GM19452 (cell line): Measurements from ENCODE around the gene GOLGA6C.
"Not testable (repeated sequence)": the region's sequence is repeated elsewhere in the genome, so short reads cannot be mapped to it uniquely, and the experiment has no call there.

Experiments
- ATAC-seq: cut with Tn5 transposase; IDR thresholded peaks from one replicate; pipeline ENCODE4 v1.9.1; 2021; ENCODE audit not compliant: unreplicated experiment

The GOLGA6C gene

GRCh38 chr15:75258034-75258433, at the start of gene GOLGA6C:
TSS of gene GOLGA6C (plus strand) at chr15:75258334. CDS start at chr15:75258599, 265 bp downstream.
- ATAC-seq, result not testable (repeated sequence)

GRCh38 chr15:75208501-75209288, 49.4 kb upstream of the GOLGA6C start:
- no peak for ATAC-seq

GRCh38 chr15:75209289-75209676, 48.9 kb upstream of the GOLGA6C start:
- ATAC-seq, result no peak

GRCh38 chr15:75210811-75211230, 47.3 kb upstream of the GOLGA6C start:
- ATAC-seq, result no peak

- no peak for ATAC-seq
Measured at GRCh38 chr15:75211436-75212199, 46.5 kb upstream of the GOLGA6C start.

- ATAC-seq, result no peak
Measured at GRCh38 chr15:75212200-75212858, 45.8 kb upstream of the GOLGA6C start.

- no peak for ATAC-seq
Measured at GRCh38 chr15:75213212-75213767, 44.8 kb upstream of the GOLGA6C start.

GRCh38 chr15:75213768-75214221, 44.3 kb upstream of the GOLGA6C start:
- no peak for ATAC-seq

GRCh38 chr15:75214293-75215096, 43.6 kb upstream of the GOLGA6C start:
- no peak for ATAC-seq

- no peak for ATAC-seq
Measured at GRCh38 chr15:75215107-75216004, 42.8 kb upstream of the GOLGA6C start.

- no peak for ATAC-seq
Measured at GRCh38 chr15:75217012-75217411, 41.1 kb upstream of the GOLGA6C start.

- ATAC-seq, result not testable (repeated sequence)
Measured at GRCh38 chr15:75217574-75217973, 40.6 kb upstream of the GOLGA6C start.

GRCh38 chr15:75219507-75219929, 38.6 kb upstream of the GOLGA6C start:
- ATAC-seq, result not testable (repeated sequence)

- no peak for ATAC-seq
Measured at GRCh38 chr15:75223688-75224087, 34.4 kb upstream of the GOLGA6C start.

- ATAC-seq, result no peak
Measured at GRCh38 chr15:75224281-75224680, 33.9 kb upstream of the GOLGA6C start.

- not testable (repeated sequence) for ATAC-seq
Measured at GRCh38 chr15:75225102-75225836, 32.9 kb upstream of the GOLGA6C start.

GRCh38 chr15:75225951-75226732, 32.0 kb upstream of the GOLGA6C start:
- ATAC-seq, result no peak

- ATAC-seq, result not testable (repeated sequence)
Measured at GRCh38 chr15:75227112-75227511, 31.0 kb upstream of the GOLGA6C start.
